HG03558 (cell line): ENCODE data around the gene LYRM4.

Experiments
- ATAC-seq: cut with Tn5 transposase; IDR thresholded peaks from one replicate; pipeline ENCODE4 v1.9.1; 2021; ENCODE audit warnings: moderate number of reproducible peaks; ENCODE audit not compliant: unreplicated experiment; ENCODE audit errors: extremely low read depth

Gene LYRM4

GRCh38 chr6:5208471-5208971, 52.2 kb downstream of the LYRM4 start:
- ATAC-seq: no peak

- no peak for ATAC-seq
Observed at GRCh38 chr6:5208057-5208456, 52.7 kb downstream of the LYRM4 start.

DNA sequence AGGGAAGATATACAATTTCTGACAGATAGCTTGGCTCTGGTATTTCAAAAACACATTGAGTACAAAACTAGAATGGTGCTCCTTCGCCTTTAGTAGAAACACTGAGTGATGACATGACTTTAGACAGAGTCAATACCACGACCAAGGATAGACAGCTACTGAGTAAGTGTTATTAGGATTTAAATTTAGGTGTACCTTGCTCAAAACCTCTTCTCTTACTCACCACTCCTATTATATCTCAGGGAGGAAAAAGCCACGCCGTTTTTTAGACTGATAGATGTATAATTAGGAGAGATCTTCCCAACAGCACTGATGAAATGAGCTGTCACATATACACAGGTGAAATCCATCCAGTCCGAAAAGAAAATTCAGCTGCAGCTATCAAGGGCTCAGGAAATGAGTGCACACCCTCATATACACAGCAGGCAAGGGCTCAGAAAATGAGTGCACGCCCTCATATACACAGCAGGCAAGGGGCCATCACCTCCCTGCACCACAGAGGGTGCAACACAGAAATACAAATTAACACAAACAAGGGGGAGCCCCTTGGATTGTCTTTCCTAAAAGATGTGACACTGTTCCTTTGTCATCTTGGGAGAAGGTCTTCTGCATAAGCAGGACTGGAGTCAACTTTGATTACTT, 53.7 kb downstream of the LYRM4 start:
- no peak for ATAC-seq

GRCh38 chr6:5205877-5206850, 54.6 kb downstream of the LYRM4 start:
- ATAC-seq: no peak

DNA sequence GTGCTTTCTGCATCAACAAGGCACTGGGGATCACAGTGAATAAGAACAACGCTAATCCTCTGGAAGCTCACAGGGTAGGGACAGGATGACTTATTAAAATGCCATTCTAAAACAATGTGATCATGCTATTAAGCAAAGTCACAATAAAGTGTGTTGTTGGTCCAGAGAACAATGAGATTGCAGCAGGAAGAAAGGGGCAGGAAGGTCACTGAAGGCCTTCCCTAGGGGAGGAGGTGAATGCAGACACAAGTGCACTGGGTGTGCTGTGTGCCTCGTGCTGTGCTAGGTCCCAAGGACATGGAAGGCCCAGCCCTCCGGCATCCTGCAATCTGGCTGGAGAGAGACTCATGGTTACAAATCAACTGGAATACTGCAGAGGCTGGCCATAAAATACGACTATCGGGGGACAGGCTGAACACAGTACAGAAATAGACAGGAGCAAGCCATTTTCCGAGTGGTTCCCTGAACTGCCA, 55.7 kb downstream of the LYRM4 start:
- ATAC-seq: no peak

GRCh38 chr6:5204376-5204775, 56.4 kb downstream of the LYRM4 start:
- no peak for ATAC-seq

- no peak for ATAC-seq
Observed at GRCh38 chr6:5203546-5203945, 57.2 kb downstream of the LYRM4 start.

- ATAC-seq: no peak
Observed at GRCh38 chr6:5202941-5203340, 57.8 kb downstream of the LYRM4 start.

DNA sequence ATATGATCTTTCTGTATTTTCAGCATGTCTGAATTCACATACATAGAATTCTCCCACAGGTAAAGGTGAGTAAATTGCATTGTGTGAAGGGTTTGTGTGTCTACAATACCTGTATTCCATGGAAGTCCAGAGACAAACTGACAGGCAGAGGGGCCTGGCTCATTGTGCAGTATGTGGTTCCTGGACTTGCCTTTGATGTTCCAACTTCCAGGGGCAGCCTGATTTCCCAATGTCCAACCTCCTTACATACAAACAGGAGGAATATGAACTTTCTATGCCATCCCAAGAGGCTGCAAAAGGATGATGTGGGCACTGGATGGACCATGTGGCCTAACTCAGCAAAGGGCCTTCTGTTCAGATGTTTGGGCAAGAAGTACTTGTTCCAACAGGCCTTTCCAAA, 58.5 kb downstream of the LYRM4 start:
- no peak for ATAC-seq

DNA sequence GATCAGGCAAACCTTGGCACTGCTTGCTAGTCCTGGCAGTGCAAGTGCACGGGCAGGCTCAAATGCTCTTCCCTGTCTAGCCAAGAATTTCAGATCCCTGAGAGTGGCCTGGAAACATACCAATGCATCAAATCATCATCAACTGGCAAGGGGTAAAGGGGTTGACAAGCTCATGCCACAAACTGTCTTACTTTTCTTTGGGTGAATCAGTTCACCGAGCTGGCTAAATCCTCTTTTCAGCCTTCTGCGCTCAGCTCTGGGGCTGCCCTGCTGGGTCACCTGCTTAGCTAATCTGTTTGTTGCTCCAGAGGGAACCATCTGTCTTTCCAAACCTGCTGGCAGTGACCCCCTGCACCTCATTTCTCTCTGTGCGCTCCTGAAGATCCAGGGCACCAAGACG, 59.5 kb downstream of the LYRM4 start:
- no peak for ATAC-seq

DNA sequence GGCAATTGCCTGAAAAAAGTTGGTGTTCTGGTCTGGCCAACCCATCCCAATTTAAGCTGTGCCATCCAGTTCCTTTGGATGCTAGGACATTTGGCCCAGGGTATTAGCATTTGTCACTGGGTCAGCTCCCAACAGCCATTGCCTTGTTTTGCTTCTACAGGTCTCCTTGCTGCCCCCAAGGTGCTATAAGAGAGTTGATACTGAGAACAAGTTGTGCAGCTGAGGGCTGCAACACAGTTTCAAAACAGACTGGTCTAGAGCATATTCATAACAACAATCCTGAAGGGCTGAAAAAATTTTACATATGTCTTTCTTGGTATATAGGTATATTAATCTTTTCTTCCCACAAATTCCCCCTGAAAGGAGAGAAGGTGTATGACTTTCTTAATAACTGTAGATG, 61.0 kb downstream of the LYRM4 start:
- no peak for ATAC-seq

- ATAC-seq: no peak
Observed at GRCh38 chr6:5199283-5199682, 61.5 kb downstream of the LYRM4 start.

DNA sequence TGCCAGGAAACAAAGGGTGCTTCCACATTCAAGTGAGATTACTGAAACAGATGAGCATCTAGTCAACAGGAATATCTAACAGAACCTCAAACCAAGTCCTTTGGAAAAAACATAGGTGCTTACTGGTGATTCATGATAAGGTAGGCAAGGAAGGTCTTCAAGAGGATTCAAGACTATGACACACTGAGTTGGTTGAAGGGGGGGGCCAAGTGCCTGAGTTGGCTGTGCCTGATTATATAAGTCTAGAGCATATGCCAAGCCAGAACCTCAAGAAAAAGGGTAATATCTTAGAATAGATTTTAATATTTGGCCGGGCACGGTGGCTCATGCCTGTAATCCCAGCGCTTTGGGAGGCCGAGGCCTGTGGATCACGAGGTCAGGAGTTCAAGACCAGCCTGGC, 63.7 kb downstream of the LYRM4 start:
- ATAC-seq: no peak

DNA sequence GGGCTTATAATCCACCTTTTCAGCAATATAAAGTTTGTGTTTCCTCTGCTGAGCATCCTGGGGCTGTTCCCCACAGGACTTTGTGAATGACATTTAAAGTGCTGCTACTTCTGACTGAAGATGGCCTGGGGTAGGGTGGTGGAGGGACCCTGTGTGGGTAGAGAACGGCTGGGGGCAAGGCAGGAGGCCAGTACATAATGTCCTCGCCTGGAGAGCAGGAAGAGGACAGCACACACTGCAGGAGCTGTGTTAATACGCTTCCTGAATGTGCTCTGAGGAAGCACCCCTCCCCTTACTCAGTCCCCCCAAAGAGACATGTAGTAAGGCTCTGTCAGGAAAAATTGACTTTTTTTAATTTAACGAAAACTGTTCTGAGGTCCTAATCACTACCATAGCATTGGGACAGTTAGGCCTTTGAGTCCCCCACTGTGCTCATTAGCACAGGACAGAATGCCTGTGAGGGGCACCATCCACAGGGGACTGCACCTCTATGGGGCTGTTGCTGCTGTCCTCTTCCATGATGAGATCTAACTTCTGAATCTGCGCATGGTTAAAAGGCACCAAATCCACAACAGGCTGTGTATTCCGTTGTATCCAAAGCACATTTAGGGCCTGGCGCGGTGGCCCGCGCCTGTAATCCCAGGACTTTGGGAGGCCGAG, 68.5 kb downstream of the LYRM4 start:
- ATAC-seq: no peak

DNA sequence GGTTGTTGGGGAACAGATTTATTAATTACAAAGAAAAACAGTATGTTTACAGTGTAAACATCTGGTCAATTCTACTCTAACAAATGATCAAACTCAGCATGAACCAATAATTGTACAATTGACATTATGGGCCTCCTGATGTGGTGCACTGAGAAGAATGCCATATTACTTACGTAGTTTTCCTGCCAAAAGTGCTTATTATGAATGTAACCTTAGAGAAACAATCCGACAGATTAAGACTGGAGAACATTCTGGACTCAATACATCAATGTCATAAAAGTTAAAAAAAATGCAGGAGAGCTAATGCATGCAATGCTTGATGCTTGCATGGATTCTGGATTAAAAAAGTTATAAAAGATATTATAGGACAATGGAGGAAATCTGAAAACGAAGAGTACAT, 69.0 kb downstream of the LYRM4 start:
- ATAC-seq: no peak

- ATAC-seq: no peak
Observed at GRCh38 chr6:5191222-5191621, 69.5 kb downstream of the LYRM4 start.

DNA sequence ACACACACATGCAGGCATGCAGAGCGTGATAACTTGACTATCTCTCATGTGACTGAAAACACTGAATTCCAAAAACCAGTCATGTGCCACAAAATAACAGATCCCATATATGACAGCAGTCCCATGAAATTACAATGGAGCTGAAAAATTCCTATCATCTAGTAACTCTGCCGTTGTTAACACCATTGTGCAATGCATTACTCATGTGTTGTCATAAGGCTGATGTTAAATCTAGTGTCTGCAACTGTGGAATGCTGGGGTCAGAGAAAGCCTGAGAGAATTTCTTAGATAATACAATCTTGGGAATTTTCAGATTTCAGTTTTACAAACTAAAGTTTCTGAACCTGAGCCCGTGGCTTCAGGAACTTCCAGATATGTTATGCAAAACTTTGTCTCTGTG, 70.2 kb downstream of the LYRM4 start:
- no peak for ATAC-seq

DNA sequence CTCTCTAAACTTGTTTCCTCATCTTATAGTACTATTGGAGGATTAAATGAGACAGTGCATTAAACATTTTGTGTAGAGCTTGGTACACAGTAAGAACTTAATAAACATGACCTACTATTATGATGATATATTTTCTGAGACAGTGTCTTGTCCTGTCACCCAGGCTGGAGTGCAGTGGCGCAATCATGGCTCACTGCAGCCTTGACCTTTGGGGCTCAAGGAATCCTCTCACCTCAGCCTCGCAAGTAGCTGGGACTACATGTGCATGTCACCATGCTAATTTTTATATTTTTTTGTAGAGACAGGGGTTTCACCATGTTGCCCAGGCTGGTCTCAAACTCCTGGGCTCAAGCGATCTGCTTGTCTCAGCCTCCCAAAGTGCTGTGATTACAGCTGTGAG, 72.1 kb downstream of the LYRM4 start:
- ATAC-seq: no peak

DNA sequence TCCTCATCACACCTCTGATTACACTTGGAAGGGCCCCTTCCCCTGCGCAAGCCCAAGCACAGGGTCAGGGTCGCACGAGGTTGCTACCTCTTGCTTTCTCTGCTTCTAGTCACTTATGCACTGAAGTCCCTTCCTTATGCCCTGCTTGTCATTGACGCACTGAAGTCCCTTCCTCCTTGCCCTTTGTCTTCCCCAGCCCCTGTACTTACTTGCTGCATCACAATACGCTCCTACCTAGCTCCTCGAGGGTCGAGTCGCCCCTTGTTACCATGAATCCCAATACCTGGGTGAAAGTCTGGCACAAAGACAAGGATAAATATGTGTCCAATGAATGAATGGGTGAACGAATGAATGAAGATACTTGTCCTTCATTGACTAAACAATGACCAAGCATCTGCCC, 75.9 kb downstream of the LYRM4 start:
- no peak for ATAC-seq

GRCh38 chr6:5184218-5184617, 76.5 kb downstream of the LYRM4 start:
- ATAC-seq: no peak
